IMR-90 (cell line): ENCODE data around the gene PPP1R9A. TPM values are rescaled to one million over a fixed set of nuclear protein-coding genes. Genes with fewer than 3 reads are reported as not detected.

Experiments used
- ATAC-seq: fragments of 200-7000 bp; cut with Tn5 transposase; 2 replicates; pipeline ENCODE4 v1.9.1; 2020; ENCODE audit warnings: low read depth, mild to moderate bottlenecking, moderate library complexity
- BruUV-seq: library from RNA; stranded (reverse); fragments of 400-500 nt; replicated peaks from 2 replicates; lab custom pipeline; 2021; lab: Mats Ljungman, UMichigan
- CTCF ChIA-PET: fragments of 300-600 bp; formaldehyde crosslinking; extraction: SDS; loops from one replicate; lab custom pipeline; 2021; ENCODE audit warnings: antibody characterized with exemption; lab: Yijun Ruan, JAX
- POLR2A ChIA-PET: fragments of 300-600 bp; sonication (Branson Sonifier 250); formaldehyde crosslinking; loops from one replicate; lab custom pipeline; 2022; ENCODE audit warnings: antibody characterized with exemption; ENCODE audit not compliant: unreplicated experiment; lab: Charles Lee
- DNase-seq: peaks from one replicate; pipeline ENCODE4 v3.0.0; 2013
- H2AFZ ChIP-seq: replicated peaks from 2 replicates; pipeline ENCODE3; 2013; ENCODE audit warnings: low read length, mild to moderate bottlenecking; ENCODE audit not compliant: poor library complexity
- H2AK5ac ChIP-seq: 2 replicates; pipeline ENCODE4 v1.6.1; 2013; ENCODE audit warnings: low read depth, low read length, inconsistent platforms
- H2AK9ac ChIP-seq: replicated peaks from 2 replicates; pipeline ENCODE3; 2013; ENCODE audit warnings: mild to moderate bottlenecking, low read depth, low read length, moderate library complexity; ENCODE audit not compliant: poor library complexity
- H2BK120ac ChIP-seq: 2 replicates; pipeline ENCODE4 v1.6.1; 2013; ENCODE audit warnings: low read depth, low read length, inconsistent platforms
- H2BK15ac ChIP-seq: 3 replicates; pipeline ENCODE4 v1.6.1; 2013; ENCODE audit warnings: low read depth, low read length, inconsistent platforms
- H2BK20ac ChIP-seq: 2 replicates; pipeline ENCODE4 v1.6.1; 2013; ENCODE audit warnings: low read depth, mild to moderate bottlenecking, inconsistent platforms, low read length, moderate library complexity
- H2BK5ac ChIP-seq: 2 replicates; pipeline ENCODE4 v1.6.1; 2013; ENCODE audit warnings: mild to moderate bottlenecking, low read depth, low read length, inconsistent platforms; ENCODE audit not compliant: poor library complexity, severe bottlenecking
- H3K14ac ChIP-seq: replicated peaks from 2 replicates; pipeline ENCODE4 v1.6.1; 2013; ENCODE audit warnings: low read depth, low read length, inconsistent platforms
- H3K18ac ChIP-seq: 2 replicates; pipeline ENCODE4 v1.6.1; 2013; ENCODE audit warnings: low read depth, low read length, control low read depth
- H3K23ac ChIP-seq: 2 replicates; pipeline ENCODE4 v1.6.1; 2013; ENCODE audit warnings: low read depth, low read length, inconsistent platforms
- H3K27ac ChIP-seq: 2 replicates; pipeline ENCODE4 v1.5.1; 2013; ENCODE audit warnings: mild to moderate bottlenecking, control low read depth, low read length; ENCODE audit not compliant: insufficient read depth
- H3K27me3 ChIP-seq: 2 replicates; pipeline ENCODE4 v1.6.1; 2013; ENCODE audit warnings: low read length; ENCODE audit not compliant: control insufficient read depth, insufficient read depth
- H3K36me3 ChIP-seq: 2 replicates; pipeline ENCODE4 v1.6.1; 2013; ENCODE audit warnings: low read length, mixed read lengths; ENCODE audit not compliant: control insufficient read depth, insufficient read depth
- H3K4ac ChIP-seq: 2 replicates; pipeline ENCODE4 v1.6.1; 2013; ENCODE audit warnings: low read depth, low read length, inconsistent platforms
- H3K4me1 ChIP-seq: 2 replicates; pipeline ENCODE4 v1.6.1; 2013; ENCODE audit warnings: low read length, mixed read lengths; ENCODE audit not compliant: control insufficient read depth, insufficient read depth
- H3K4me2 ChIP-seq: 2 replicates; pipeline ENCODE4 v1.6.1; 2013; ENCODE audit warnings: low read depth, mild to moderate bottlenecking, control low read depth, low read length, moderate library complexity
- H3K4me3 ChIP-seq: 2 replicates; pipeline ENCODE4 v1.5.1; 2013; ENCODE audit warnings: low read depth, mild to moderate bottlenecking, control low read depth, low read length, moderate library complexity; ENCODE audit not compliant: insufficient read depth
- H3K56ac ChIP-seq: 2 replicates; pipeline ENCODE4 v1.6.1; 2013; ENCODE audit warnings: low read length, inconsistent platforms; ENCODE audit not compliant: insufficient read depth; ENCODE audit errors: extremely low read depth
- H3K79me1 ChIP-seq, 2 experiments: 2 replicates each; pipeline ENCODE4 v1.6.1; 2013; ENCODE audit warnings: low read length in 2 of 2, inconsistent platforms in 1 of 2, low read depth in 1 of 2
- H3K9ac ChIP-seq: 2 replicates; pipeline ENCODE4 v1.6.1; 2013; ENCODE audit warnings: low read depth, low read length, control low read depth
- H3K9me1 ChIP-seq: 2 replicates; pipeline ENCODE4 v1.6.1; 2013; ENCODE audit warnings: low read length, inconsistent platforms; ENCODE audit not compliant: insufficient read depth
- H3K9me3 ChIP-seq: 2 replicates; pipeline ENCODE4 v1.6.1; 2013; ENCODE audit warnings: low read length; ENCODE audit not compliant: control insufficient read depth, insufficient read depth
- H4K20me1 ChIP-seq: 2 replicates; pipeline ENCODE4 v1.6.1; 2013; ENCODE audit warnings: low read length, inconsistent platforms; ENCODE audit not compliant: insufficient read depth
- H4K5ac ChIP-seq: 2 replicates; pipeline ENCODE4 v1.6.1; 2013; ENCODE audit warnings: mild to moderate bottlenecking, low read depth, low read length, control low read depth
- H4K8ac ChIP-seq, 2 experiments: 2 replicates each; pipeline ENCODE4 v1.6.1; 2013; ENCODE audit warnings: low read depth in 2 of 2, low read length in 2 of 2, control low read depth in 1 of 2, inconsistent platforms in 1 of 2
- H4K91ac ChIP-seq: 2 replicates; pipeline ENCODE4 v1.6.1; 2013; ENCODE audit warnings: low read depth, low read length, inconsistent platforms; ENCODE audit not compliant: insufficient read depth
- CHD1 ChIP-seq: IDR thresholded peaks from 2 replicates; pipeline ENCODE4 v1.6.1; 2012; ENCODE audit warnings: low read depth, low read length, improper control_type of control experiment
- MAFK ChIP-seq: IDR thresholded peaks from 2 replicates; pipeline ENCODE4 v1.6.1; 2012; ENCODE audit warnings: low read depth, low read length, improper control_type of control experiment
- POLR2A ChIP-seq: IDR thresholded peaks from 2 replicates; pipeline ENCODE4 v1.6.1; 2012; ENCODE audit warnings: mild to moderate bottlenecking, low read depth, low read length
- dilution Hi-C: fragments of 300-500 bp; cut with HindIII; formaldehyde crosslinking; loops from one replicate; pipeline ENCODE4 v1.14.3; 2018; ENCODE audit warnings: low sequenced_read_pairs; ENCODE audit not compliant: unreplicated experiment
- in situ Hi-C: fragments of 300-500 bp; cut with MboI; formaldehyde crosslinking; loops from 3 replicates; pipeline ENCODE4 v1.14.3; 2019; ENCODE audit warnings: low sequenced_read_pairs, inconsistent platforms, mixed read lengths
- intact Hi-C: fragments of 100-400 bp; cut with micrococcal nuclease; formaldehyde crosslinking; loops from 2 replicates; pipeline ENCODE4 v1.10.0; 2022
- polyA plus RNA-seq, 3 experiments: library from polyadenylated mRNA; depleted of rRNA; stranded (reverse); fragments of >200 nt; gene quantifications; 2 replicates each; pipeline ENCODE4 v1.2.3, GENCODE V29; 2012; ENCODE audit warnings: low replicate concordance in 1 of 3
- total RNA-seq: library from RNA; depleted of rRNA; stranded (reverse); fragments of >200 nt; gene quantifications from 2 replicates; pipeline ENCODE4 v1.2.3, GENCODE V29; 2012
- TF ChIP-seq, protein P1 (sequence below): fragments of 150-350 bp; IDR thresholded peaks from 2 replicates; pipeline ENCODE4 v1.6.1; 2016; ENCODE audit warnings: low read depth, mild to moderate bottlenecking, low read length, moderate library complexity, borderline replicate concordance
- TF ChIP-seq, protein P2 (sequence below): conservative IDR thresholded peaks from 2 replicates; pipeline ENCODE4 v1.5.1; 2012; ENCODE audit warnings: mild to moderate bottlenecking, low read depth, low read length, improper control_type of control experiment

PPP1R9A gene
- total and polyA plus RNA-seq, 2 of the 4 experiments (the other 2 are of a cell fraction): not detected

DNA sequence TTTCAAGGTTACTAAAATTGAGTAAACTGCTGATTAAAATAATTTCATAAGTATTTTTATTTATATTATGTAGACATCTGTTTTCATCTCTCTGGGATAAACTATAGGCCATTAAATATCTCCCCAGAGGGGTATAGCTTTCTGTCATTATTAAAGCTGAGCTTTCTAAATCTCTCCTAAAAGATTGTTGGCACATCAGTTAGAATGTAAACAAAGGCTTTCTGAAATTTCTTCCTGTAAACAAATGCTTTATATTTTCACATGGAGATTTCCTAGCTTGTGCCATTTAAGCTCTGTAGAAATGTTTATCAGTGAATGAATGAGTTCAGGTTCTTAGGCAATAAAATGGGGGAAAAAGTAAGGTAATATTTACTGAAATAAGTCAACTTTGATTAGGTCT lies 35.7 kb downstream of the PPP1R9A start:
- no peak for TF ChIP-seq MAFK
- TF ChIP-seq, protein P1, sequence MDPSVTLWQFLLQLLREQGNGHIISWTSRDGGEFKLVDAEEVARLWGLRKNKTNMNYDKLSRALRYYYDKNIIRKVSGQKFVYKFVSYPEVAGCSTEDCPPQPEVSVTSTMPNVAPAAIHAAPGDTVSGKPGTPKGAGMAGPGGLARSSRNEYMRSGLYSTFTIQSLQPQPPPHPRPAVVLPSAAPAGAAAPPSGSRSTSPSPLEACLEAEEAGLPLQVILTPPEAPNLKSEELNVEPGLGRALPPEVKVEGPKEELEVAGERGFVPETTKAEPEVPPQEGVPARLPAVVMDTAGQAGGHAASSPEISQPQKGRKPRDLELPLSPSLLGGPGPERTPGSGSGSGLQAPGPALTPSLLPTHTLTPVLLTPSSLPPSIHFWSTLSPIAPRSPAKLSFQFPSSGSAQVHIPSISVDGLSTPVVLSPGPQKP: no peak
- TF ChIP-seq, protein P2, sequence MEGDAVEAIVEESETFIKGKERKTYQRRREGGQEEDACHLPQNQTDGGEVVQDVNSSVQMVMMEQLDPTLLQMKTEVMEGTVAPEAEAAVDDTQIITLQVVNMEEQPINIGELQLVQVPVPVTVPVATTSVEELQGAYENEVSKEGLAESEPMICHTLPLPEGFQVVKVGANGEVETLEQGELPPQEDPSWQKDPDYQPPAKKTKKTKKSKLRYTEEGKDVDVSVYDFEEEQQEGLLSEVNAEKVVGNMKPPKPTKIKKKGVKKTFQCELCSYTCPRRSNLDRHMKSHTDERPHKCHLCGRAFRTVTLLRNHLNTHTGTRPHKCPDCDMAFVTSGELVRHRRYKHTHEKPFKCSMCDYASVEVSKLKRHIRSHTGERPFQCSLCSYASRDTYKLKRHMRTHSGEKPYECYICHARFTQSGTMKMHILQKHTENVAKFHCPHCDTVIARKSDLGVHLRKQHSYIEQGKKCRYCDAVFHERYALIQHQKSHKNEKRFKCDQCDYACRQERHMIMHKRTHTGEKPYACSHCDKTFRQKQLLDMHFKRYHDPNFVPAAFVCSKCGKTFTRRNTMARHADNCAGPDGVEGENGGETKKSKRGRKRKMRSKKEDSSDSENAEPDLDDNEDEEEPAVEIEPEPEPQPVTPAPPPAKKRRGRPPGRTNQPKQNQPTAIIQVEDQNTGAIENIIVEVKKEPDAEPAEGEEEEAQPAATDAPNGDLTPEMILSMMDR: no peak
- no peak for TF ChIP-seq CHD1
- no peak for TF ChIP-seq POLR2A
- Histone ChIP-seq H3K36me3 (no peaks in the 10 kb centered on the region), H2AK5ac (no peak overlapping the region), H3K56ac (no peak overlapping the region), H2BK20ac (no peak overlapping the region), H2AK9ac (no peak overlapping the region), H3K14ac (no peak overlapping the region), H3K4me2 (no peak overlapping the region), H3K4me1 (no peaks in the 10 kb centered on the region), H3K18ac (no peak overlapping the region), H4K5ac (no peak overlapping the region), H2AFZ (no peak overlapping the region), H4K8ac (no peak overlapping the region), H3K4me3 (no peak overlapping the region), H3K4ac (no peak overlapping the region), H3K9me1 (no peaks in the 10 kb centered on the region), H4K20me1 (no peaks in the 10 kb centered on the region), H3K9me3 (no peaks in the 10 kb centered on the region), H3K9ac (no peak overlapping the region), H3K79me1 (no peaks in the 10 kb centered on the region), H3K23ac (no peak overlapping the region), H2BK15ac (no peak overlapping the region), H3K27ac (no peak overlapping the region), H2BK120ac (no peak overlapping the region), H3K27me3 (no peaks in the 10 kb centered on the region), H4K91ac (no peak overlapping the region), H2BK5ac (no peak overlapping the region)
- ATAC-seq (no peak), DNase-seq (no peak)
- ChIA-PET CTCF (no interaction called here), POLR2A (no interaction called here)
- no TSS peak for BruUV-seq
- in situ Hi-C loops (no loop called here), intact Hi-C loops (no loop called here), dilution Hi-C loops (no loop called here)
